Adipocyte (in vitro differentiated cells): ENCODE measurements around the gene ZFC3H1.

Experiments used
- DNase-seq: peaks from one replicate; pipeline ENCODE4 v3.0.0-alpha.2; 2015; ENCODE audit warnings: low read depth
- H3K27me3 ChIP-seq: replicated peaks from 2 replicates; pipeline ENCODE4 v1.7.0; 2013; ENCODE audit warnings: mild to moderate bottlenecking, low read length, moderate library complexity; ENCODE audit not compliant: control insufficient read depth, insufficient read depth
- H3K36me3 ChIP-seq: 2 replicates; pipeline ENCODE4 v1.7.0; 2013; ENCODE audit warnings: low read length, mild to moderate bottlenecking, moderate library complexity; ENCODE audit not compliant: control insufficient read depth, insufficient read depth, severe bottlenecking
- H3K4me1 ChIP-seq: 2 replicates; pipeline ENCODE4 v1.7.0; 2013; ENCODE audit warnings: mild to moderate bottlenecking, low read length, moderate library complexity; ENCODE audit not compliant: control insufficient read depth, insufficient read depth
- H3K4me3 ChIP-seq: 2 replicates; pipeline ENCODE4 v1.7.0; 2013; ENCODE audit warnings: mild to moderate bottlenecking, low read length, moderate library complexity
- H3K9ac ChIP-seq: 2 replicates; pipeline ENCODE4 v1.7.0; 2013; ENCODE audit warnings: mild to moderate bottlenecking, low read length, moderate library complexity
- H3K9me3 ChIP-seq: 2 replicates; pipeline ENCODE4 v1.7.0; 2013; ENCODE audit warnings: mild to moderate bottlenecking, low read length, moderate library complexity; ENCODE audit not compliant: control insufficient read depth

Gene ZFC3H1

GRCh38 chr12:71653137-71653536, 10.5 kb downstream of the ZFC3H1 start:
- peaks cover 9% of the 10 kb centered on the region for H3K4me1 ChIP-seq
- DNase-seq: no peak
- no peaks in the 10 kb centered on the region for H3K27me3 ChIP-seq
- peaks cover 9% of the 10 kb centered on the region for H3K9me3 ChIP-seq
- H3K9ac ChIP-seq: no peak overlapping the region
- H3K4me3 ChIP-seq: no peak overlapping the region
- H3K36me3 ChIP-seq: peaks cover 88% of the 10 kb centered on the region

DNA sequence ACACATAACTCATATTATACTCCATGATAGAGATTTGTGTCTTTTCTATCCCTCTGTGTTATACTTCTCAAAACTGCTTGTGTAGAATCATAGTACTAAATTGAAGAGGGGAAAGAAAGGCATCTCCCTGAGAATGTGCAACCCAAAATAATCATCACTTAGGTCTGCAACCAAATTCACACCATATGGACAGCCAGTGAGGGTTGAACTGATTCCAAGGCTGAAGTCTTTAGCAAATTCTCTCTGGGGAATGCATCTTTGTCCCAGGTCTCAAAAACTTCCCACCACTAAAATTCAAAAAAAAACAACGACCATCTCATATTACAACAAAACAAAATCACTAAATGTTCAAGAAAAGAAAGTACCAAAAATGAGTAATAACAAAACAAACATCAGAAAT, 11.0 kb downstream of the ZFC3H1 start:
- Histone ChIP-seq H3K4me3 (no peak overlapping the region), H3K27me3 (no peaks in the 10 kb centered on the region)

GRCh38 chr12:71649401-71649800, 14.2 kb downstream of the ZFC3H1 start:
- no peak for DNase-seq
- Histone ChIP-seq H3K36me3 (peaks cover 94% of the 10 kb centered on the region), H3K4me3 (no peak overlapping the region), H3K27me3 (no peaks in the 10 kb centered on the region), H3K9ac (no peak overlapping the region), H3K9me3 (peaks cover 9% of the 10 kb centered on the region), H3K4me1 (no peaks in the 10 kb centered on the region)

More for the DNA sequence above, 11.0 kb downstream of the ZFC3H1 start:
- peak; percentile 15 for DNase-seq
- H3K4me1 ChIP-seq: peaks cover 9% of the 10 kb centered on the region
- H3K36me3 ChIP-seq: peaks cover 87% of the 10 kb centered on the region
- no peak overlapping the region for H3K9ac ChIP-seq
- H3K9me3 ChIP-seq: peaks cover 9% of the 10 kb centered on the region

DNA sequence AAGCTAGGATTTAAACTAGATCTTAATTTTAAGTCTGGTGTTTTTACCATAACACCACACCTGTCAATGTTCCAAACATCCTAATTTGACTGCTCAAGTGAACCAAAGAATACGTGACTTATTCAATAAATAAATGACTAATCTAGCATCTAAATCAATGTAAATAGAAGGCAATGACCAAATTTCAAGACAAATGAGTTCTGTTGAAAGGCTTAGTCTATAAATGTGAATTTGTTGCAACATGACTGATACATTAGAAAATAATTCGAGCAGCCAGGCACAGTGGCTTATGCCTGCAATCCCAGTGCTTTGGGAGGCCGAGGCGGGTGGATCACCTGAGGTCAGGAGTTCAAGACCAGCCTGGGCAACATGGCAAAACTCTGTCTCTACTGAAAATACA, 15.1 kb downstream of the ZFC3H1 start:
- no peak for DNase-seq
- Histone ChIP-seq H3K27me3 (no peaks in the 10 kb centered on the region), H3K4me3 (no peak overlapping the region), H3K9me3 (peaks cover 9% of the 10 kb centered on the region), H3K36me3 (peaks cover 94% of the 10 kb centered on the region), H3K9ac (no peak overlapping the region), H3K4me1 (no peaks in the 10 kb centered on the region)

DNA sequence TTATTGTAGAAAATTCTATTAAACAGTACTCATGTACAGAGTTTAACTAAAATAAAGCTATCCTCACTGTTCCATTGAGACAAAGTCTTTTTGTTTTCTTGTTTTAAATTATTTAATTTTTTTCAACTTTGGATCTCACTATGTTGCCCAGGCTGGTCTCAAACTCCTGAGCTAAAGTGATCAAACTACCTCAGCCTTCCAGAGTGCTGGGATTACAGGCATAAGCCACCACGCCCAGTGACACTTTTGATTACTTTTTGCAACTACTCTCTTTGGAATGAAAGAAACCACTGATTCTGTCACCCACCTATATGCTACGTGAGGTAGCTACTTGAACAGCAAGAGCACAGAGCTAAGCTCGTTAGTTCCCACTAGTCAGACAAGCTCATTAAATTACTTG, 17.1 kb downstream of the ZFC3H1 start:
- H3K9ac ChIP-seq: no peak overlapping the region
- H3K36me3 ChIP-seq: peaks cover 93% of the 10 kb centered on the region
- H3K4me3 ChIP-seq: no peak overlapping the region
- DNase-seq: no peak
- H3K27me3 ChIP-seq: no peaks in the 10 kb centered on the region
- H3K4me1 ChIP-seq: no peaks in the 10 kb centered on the region
- no peaks in the 10 kb centered on the region for H3K9me3 ChIP-seq

GRCh38 chr12:71645268-71645667, 18.4 kb downstream of the ZFC3H1 start:
- H3K4me3 ChIP-seq: no peak overlapping the region
- DNase-seq: no peak
- H3K9me3 ChIP-seq: no peaks in the 10 kb centered on the region
- peaks cover 95% of the 10 kb centered on the region for H3K36me3 ChIP-seq
- no peaks in the 10 kb centered on the region for H3K27me3 ChIP-seq
- no peak overlapping the region for H3K9ac ChIP-seq
- H3K4me1 ChIP-seq: no peaks in the 10 kb centered on the region

- Histone ChIP-seq H3K9me3 (no peaks in the 10 kb centered on the region), H3K9ac (no peak overlapping the region), H3K4me1 (no peaks in the 10 kb centered on the region), H3K4me3 (no peak overlapping the region), H3K27me3 (no peaks in the 10 kb centered on the region), H3K36me3 (peaks cover 99% of the 10 kb centered on the region)
- no peak for DNase-seq
Observed at GRCh38 chr12:71642264-71642663, 21.4 kb downstream of the ZFC3H1 start.

DNA sequence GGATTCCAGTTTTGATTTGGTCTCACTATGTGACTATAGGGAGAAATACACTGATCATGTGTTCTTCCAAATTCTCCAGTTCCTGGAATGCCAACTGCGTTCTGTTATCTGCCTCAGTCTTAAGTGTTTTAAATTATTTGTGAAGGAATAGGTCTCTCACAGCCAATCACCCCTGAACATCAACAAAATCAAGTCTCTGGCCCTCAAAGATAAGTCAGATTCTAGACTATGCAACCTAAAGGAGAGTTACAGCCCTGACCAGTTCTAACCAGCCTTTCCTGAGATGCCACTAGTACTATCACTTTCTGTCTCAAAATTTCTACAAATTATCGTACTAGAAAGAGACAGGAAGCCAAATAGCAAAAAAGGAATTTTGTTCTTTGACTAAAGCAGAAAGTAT, 22.3 kb downstream of the ZFC3H1 start:
- Histone ChIP-seq H3K36me3 (peaks cover 99% of the 10 kb centered on the region), H3K4me1 (no peaks in the 10 kb centered on the region), H3K27me3 (no peaks in the 10 kb centered on the region), H3K4me3 (no peak overlapping the region), H3K9ac (no peak overlapping the region), H3K9me3 (no peaks in the 10 kb centered on the region)
- DNase-seq: peak; percentile 25

GRCh38 chr12:71640316-71640715, 23.3 kb downstream of the ZFC3H1 start:
- no peak overlapping the region for H3K4me3 ChIP-seq
- H3K27me3 ChIP-seq: no peaks in the 10 kb centered on the region
- H3K9ac ChIP-seq: no peak overlapping the region
- H3K9me3 ChIP-seq: no peaks in the 10 kb centered on the region
- DNase-seq: no peak
- peaks cover 99% of the 10 kb centered on the region for H3K36me3 ChIP-seq
- no peaks in the 10 kb centered on the region for H3K4me1 ChIP-seq

DNA sequence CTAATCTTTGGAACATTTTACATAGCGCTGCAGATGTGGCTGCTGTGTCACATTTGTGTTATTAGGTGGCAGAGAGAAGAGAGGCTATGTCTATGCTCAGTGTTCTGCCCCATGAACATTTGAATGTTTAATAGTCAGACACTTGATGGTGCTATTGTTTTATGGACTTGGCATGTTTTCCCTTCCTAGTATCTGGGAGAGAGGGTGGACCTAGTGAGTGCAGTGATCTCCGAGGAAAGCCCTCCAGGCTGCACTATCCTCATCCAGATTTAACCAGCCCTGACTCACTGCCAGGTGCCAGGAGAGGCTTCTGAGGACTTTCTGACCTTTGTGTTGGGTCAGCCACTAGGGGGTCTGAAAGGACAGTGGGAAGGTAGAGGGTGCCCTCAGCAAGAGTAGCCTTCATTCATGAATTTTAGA, 24.3 kb downstream of the ZFC3H1 start:
- no peaks in the 10 kb centered on the region for H3K4me1 ChIP-seq
- H3K9ac ChIP-seq: no peak overlapping the region
- DNase-seq: no peak
- H3K36me3 ChIP-seq: peaks cover 99% of the 10 kb centered on the region
- no peaks in the 10 kb centered on the region for H3K9me3 ChIP-seq
- H3K4me3 ChIP-seq: no peak overlapping the region
- no peaks in the 10 kb centered on the region for H3K27me3 ChIP-seq

DNA sequence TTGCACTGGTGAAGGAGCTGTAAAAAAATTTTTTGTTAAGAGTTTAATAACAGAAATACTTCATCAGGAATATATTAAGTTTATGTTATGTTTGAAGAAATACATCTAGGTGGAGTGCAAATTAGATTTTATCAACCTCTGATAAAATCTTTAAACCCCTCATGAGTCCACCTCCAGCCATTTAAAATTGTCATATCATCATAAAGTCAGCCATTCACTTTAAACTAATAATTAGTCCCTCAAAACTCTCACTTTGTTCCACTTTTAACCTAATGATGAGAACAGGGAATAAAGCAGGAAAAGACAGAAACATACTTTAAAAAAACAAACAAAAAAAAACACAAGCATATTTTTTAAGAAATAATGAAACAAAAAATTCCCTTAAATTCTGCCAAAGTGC, 25.1 kb downstream of the ZFC3H1 start:
- Histone ChIP-seq H3K4me3 (no peak overlapping the region), H3K27me3 (no peaks in the 10 kb centered on the region), H3K36me3 (peaks cover 99% of the 10 kb centered on the region), H3K9me3 (no peaks in the 10 kb centered on the region), H3K4me1 (no peaks in the 10 kb centered on the region), H3K9ac (no peak overlapping the region)
- no peak for DNase-seq

GRCh38 chr12:71636704-71637115, 26.9 kb downstream of the ZFC3H1 start:
- Histone ChIP-seq H3K27me3 (no peaks in the 10 kb centered on the region), H3K9ac (no peak overlapping the region), H3K36me3 (peaks cover 100% of the 10 kb centered on the region), H3K4me1 (no peaks in the 10 kb centered on the region), H3K9me3 (no peaks in the 10 kb centered on the region), H3K4me3 (no peak overlapping the region)
- DNase-seq: peak; percentile 87
